ENCODE results near the gene AFM. TPM values are rescaled to one million over a fixed set of nuclear protein-coding genes. Genes with fewer than 3 reads are reported as not detected.

The AFM gene
- total and polyA plus RNA-seq, 10 of the 15 experiments (the other 5 are each of a cell fraction or from before 2014, with no cell fraction given) = not detected

GRCh38 chr4:73439445-73439844 lies 42.1 kb upstream of the AFM start:
- Histone ChIP-seq H3K27ac (ENCODE audit: control insufficient read depth, insufficient read depth) (no peak overlapping the region), H3K9me3 (replicated peaks; ENCODE audit: control insufficient read depth, insufficient read depth, low read length) (no peaks in the 10 kb centered on the region), H3K9ac (ENCODE audit: control insufficient read depth, insufficient read depth, low read length) (no peak overlapping the region), H3K4me2 (ENCODE audit: control insufficient read depth, insufficient read depth) (no peak overlapping the region), H4K20me1 (ENCODE audit: control insufficient read depth, insufficient read depth) (no peaks in the 10 kb centered on the region), H3K79me2 (ENCODE audit: control insufficient read depth, insufficient read depth, low read length) (no peaks in the 10 kb centered on the region), H3K4me3 (no peak overlapping the region), H3K27me3 (replicated peaks in 1 of 2; ENCODE audit: control insufficient read depth in 2 of 2, insufficient read depth in 2 of 2, low read length in 1 of 2) (no peaks in the 10 kb centered on the region; a peak in 1 of 4 replicates), H3K4me1 (ENCODE audit: control insufficient read depth, insufficient read depth, low read length) (no peaks in the 10 kb centered on the region), H2AFZ (ENCODE audit: control insufficient read depth, low read depth, low read length) (no peak overlapping the region), H3K36me3 (ENCODE audit: control insufficient read depth in 2 of 2, insufficient read depth in 2 of 2, low read length in 1 of 2) (no peaks in the 10 kb centered on the region)
- DNase-seq (ENCODE audit: low read depth, low spot score) (no peak), ATAC-seq (no peak), FAIRE-seq (no peak)
- CTCF ChIA-PET = no interaction called here
- BruUV-seq (replicated peaks) = no TSS peak
- no peak for TF ChIP-seq TCF12 (IDR thresholded peaks at IDR 0.05; ENCODE audit: low read depth, low read length)
- intact Hi-C loops (cut with micrococcal nuclease; ENCODE audit: unreplicated experiment) = no loop called here
- RAD21 ChIA-PET (ENCODE audit: unreplicated experiment) = no interaction called here
- POLR2A ChIA-PET = no interaction called here
- WGBS (ENCODE audit: insufficient coverage, insufficient replicate concordance, low lambda C conversion rate, missing lambda C conversion rate) = 38% methylated on average over 2 of the region's 2 CpGs
- SMC1A ChIA-PET (ENCODE audit: uncharacterized antibody, unreplicated experiment) = interaction anchor here (1.8 kb wide), 1 partner anchor 11 kb away, joined by 7 read pairs; no protein-coding TSS in a partner anchor
- in situ Hi-C loops (cut with MboI) = no loop called here

GRCh38 chr4:73439991-73440390 lies 41.6 kb upstream of the AFM start:
- no TSS peak for BruUV-seq (replicated peaks)
- H3K4me1 ChIP-seq (ENCODE audit: control insufficient read depth, insufficient read depth, low read length) = no peaks in the 10 kb centered on the region
- no peak overlapping the region for H3K9ac ChIP-seq (ENCODE audit: control insufficient read depth, insufficient read depth, low read length)
- no peak for FAIRE-seq
- no peaks in the 10 kb centered on the region for H4K20me1 ChIP-seq (ENCODE audit: control insufficient read depth, insufficient read depth)
- H2AFZ ChIP-seq (ENCODE audit: control insufficient read depth, low read depth, low read length) = no peak overlapping the region
- intact Hi-C loops (cut with micrococcal nuclease; ENCODE audit: unreplicated experiment) = no loop called here
- no peak overlapping the region for H3K4me3 ChIP-seq
- TF ChIP-seq ZZZ3 (IDR thresholded peaks at IDR 0.05; ENCODE audit: control insufficient read depth, insufficient read length, low read depth) = no peak
- no peak for TF ChIP-seq RELB (IDR thresholded peaks at IDR 0.05; ENCODE audit: low read depth)
- TF ChIP-seq HCFC1 (IDR thresholded peaks at IDR 0.05; ENCODE audit: low read length) = no peak
- no peak for TF ChIP-seq NR2F1 (conservative IDR thresholded peaks at IDR 0.05)
- no peak for TF ChIP-seq IKZF1 (conservative IDR thresholded peaks at IDR 0.05)
- no peak for TF ChIP-seq JUNB (IDR thresholded peaks at IDR 0.05)
- TF ChIP-seq MYB (IDR thresholded peaks at IDR 0.05; ENCODE audit: borderline replicate concordance, low read depth, low read length) = no peak
- TF ChIP-seq NR2C2 (IDR thresholded peaks at IDR 0.05; ENCODE audit: borderline replicate concordance, control insufficient read depth, insufficient read length, low read depth) = no peak
- no peak for TF ChIP-seq ZBTB11 (CRISPR knock-in tag; IDR thresholded peaks at IDR 0.05)
- TF ChIP-seq JUND (IDR thresholded peaks at IDR 0.05; ENCODE audit: low read depth, low read length) = no peak
- no peak for TF ChIP-seq PML (IDR thresholded peaks at IDR 0.05; ENCODE audit: low read length)
- no peak for TF ChIP-seq EP300 (IDR thresholded peaks at IDR 0.05; ENCODE audit: borderline replicate concordance in 1 of 2, control insufficient read depth in 1 of 2, low read depth in 2 of 2, low read length in 2 of 2)
- TF ChIP-seq ZNF217 (IDR thresholded peaks at IDR 0.05) = no peak
- no peaks in the 10 kb centered on the region for H3K9me3 ChIP-seq (replicated peaks; ENCODE audit: control insufficient read depth, insufficient read depth, low read length)
- ChIA-PET CTCF (no interaction called here), POLR2A (no interaction called here), RAD21 (ENCODE audit: unreplicated experiment) (no interaction called here), SMC1A (ENCODE audit: uncharacterized antibody, unreplicated experiment) (no interaction called here)
- no peak for DNase-seq (ENCODE audit: low read depth, low spot score)
- no peak overlapping the region for H3K4me2 ChIP-seq (ENCODE audit: control insufficient read depth, insufficient read depth)
- H3K27me3 ChIP-seq (replicated peaks in 1 of 2; ENCODE audit: control insufficient read depth in 2 of 2, insufficient read depth in 2 of 2, low read length in 1 of 2) = no peaks in the 10 kb centered on the region; a peak in 1 of 4 replicates
- ATAC-seq = no peak
- H3K27ac ChIP-seq (ENCODE audit: control insufficient read depth, insufficient read depth) = no peak overlapping the region
- in situ Hi-C loops (cut with MboI) = loop anchor here (10.0 kb wide), 1 partner anchor 215 kb away; no protein-coding TSS in a partner anchor
- WGBS (ENCODE audit: insufficient coverage, insufficient replicate concordance, low lambda C conversion rate, missing lambda C conversion rate) = 15% methylated on average over 3 of the region's 3 CpGs
- H3K36me3 ChIP-seq (ENCODE audit: control insufficient read depth in 2 of 2, insufficient read depth in 2 of 2, low read length in 1 of 2) = no peaks in the 10 kb centered on the region
- no peaks in the 10 kb centered on the region for H3K79me2 ChIP-seq (ENCODE audit: control insufficient read depth, insufficient read depth, low read length)
